ENCODE measurements around the gene PI4KA.
"Not testable (repeated sequence)": the region's sequence is repeated elsewhere in the genome, so short reads cannot be mapped to it uniquely, and the experiment has no call there.

The PI4KA gene

DNA sequence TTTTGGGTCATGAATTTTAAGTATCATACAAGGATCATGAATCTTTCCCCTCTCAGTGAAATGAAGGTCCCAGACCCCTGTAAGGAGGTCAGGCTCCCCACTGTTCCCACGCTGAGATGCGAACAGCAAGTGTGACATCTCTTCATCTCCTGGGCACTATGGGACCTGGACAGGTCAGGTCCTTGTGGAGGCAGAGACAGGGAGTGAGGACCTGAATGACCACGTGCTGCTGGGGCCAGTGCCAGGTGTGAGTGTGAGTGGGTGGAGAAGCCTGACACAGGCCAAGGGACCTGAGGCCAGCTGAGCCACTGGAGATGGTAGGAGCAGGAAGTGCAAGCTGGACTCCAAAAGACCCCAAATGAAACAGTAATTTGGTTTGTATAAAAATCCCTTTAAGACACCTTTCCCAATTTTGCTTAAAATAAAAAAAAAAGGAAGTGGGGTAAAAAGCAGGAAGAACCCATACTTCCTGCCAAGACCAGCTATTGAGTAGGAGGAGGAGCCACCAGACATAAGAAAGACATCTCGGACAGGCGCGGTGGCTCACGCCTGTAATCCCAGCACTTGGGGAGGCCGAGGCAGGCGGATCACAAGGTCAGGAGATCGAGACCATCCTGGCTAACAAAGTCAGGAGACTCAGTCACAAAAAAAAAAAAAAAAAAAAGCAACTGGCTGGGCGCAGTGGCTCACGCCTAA, 120.1 kb downstream of the PI4KA start:
- TF ChIP-seq, protein P1, sequence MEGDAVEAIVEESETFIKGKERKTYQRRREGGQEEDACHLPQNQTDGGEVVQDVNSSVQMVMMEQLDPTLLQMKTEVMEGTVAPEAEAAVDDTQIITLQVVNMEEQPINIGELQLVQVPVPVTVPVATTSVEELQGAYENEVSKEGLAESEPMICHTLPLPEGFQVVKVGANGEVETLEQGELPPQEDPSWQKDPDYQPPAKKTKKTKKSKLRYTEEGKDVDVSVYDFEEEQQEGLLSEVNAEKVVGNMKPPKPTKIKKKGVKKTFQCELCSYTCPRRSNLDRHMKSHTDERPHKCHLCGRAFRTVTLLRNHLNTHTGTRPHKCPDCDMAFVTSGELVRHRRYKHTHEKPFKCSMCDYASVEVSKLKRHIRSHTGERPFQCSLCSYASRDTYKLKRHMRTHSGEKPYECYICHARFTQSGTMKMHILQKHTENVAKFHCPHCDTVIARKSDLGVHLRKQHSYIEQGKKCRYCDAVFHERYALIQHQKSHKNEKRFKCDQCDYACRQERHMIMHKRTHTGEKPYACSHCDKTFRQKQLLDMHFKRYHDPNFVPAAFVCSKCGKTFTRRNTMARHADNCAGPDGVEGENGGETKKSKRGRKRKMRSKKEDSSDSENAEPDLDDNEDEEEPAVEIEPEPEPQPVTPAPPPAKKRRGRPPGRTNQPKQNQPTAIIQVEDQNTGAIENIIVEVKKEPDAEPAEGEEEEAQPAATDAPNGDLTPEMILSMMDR (IDR thresholded peaks at IDR 0.05; ENCODE audit: low read depth, low read length), result no peak
- no peak for DNase-seq (ENCODE audit: low read depth in 2 of 2)
- H3K4me3 ChIP-seq (replicated peaks in 1 of 2; ENCODE audit: low read depth in 2 of 2, low read length in 2 of 2), result no peak overlapping the region

DNA sequence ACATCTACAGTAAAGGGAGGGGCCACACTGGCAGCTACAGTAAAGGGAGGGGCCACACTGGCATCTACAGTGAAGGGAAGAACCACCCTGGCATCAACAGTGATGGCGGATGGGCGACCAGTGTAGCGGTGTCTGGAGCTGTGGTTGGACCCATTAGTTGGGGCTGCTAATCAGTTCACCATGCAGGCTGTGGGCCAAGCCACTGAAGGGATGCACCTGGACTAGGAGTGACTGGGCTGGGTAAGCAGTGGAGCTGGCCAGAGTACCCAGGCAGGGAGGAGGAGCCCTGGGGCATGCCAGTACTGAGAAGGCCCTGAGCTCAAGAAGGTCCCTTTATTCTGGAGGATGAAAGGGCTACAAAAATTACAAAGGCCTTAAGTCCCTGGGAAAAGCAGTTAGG, 121.7 kb downstream of the PI4KA start:
- H3K4me3 ChIP-seq (replicated peaks in 1 of 2; ENCODE audit: low read depth in 2 of 2, low read length in 2 of 2); DNase-seq (ENCODE audit: low read depth in 2 of 2): not testable (repeated sequence)

DNA sequence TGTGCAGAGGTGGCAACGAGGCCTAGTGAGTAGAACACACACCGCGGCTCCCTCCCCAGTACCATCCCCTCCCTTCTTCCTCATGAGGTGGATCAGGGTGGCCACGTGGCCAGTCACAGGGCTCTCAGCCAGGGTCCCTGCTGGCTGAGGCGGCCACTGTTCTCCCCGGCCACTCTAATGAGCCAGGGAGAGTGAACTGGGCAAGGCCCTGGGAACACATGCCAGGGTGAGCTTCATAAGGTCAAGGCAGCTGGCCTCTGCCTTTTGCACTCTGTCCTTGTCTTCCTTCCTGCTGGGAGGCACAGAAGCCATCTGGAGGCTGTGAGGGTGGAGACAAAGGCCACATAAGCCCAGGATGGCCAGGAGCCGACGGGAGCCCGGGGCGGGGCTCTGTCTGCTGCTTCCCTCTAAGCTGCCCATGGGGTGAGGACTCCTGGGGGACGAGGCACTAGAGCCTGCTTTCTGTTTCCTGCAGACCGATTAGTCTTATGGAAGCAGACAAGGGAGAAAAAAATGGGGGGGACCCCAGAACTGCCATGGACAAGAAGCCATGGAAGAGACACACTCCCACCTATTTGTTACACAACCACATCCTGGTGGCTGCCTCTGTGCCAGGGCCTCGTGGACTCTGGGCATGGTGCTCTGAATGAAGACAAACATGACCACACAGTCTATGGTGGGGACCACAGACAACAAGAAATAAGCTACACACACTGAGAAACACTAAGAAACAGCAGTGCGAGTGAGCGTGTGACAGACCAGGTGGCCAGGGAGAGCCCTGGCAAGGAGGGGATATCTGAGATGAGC, 123.1 kb downstream of the PI4KA start:
- not testable (repeated sequence) for H3K4me3 ChIP-seq (replicated peaks in 1 of 2; ENCODE audit: low read depth in 2 of 2, low read length in 2 of 2); DNase-seq (ENCODE audit: low read depth in 2 of 2)

DNA sequence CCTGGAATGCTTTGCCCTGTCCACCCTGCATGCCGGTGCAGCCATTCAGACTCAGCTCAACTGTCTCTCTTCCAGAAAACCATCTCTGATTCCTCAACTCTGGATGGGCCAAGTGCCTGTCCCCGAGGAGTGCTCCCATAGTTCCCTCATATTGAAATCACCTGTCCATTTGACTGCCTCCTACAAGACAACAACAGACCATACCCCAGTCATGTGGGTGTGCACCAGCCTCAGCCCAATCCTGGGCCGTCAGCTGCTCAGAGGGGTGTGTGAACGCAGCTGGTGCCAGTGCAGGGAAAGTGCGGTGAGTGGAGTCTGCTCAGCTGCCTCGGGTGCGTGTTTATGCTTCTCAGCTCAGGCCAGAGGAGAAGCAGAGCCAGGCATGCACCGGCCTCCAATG, 126.2 kb downstream of the PI4KA start:
- not testable (repeated sequence) for DNase-seq (ENCODE audit: low read depth in 2 of 2); H3K4me3 ChIP-seq (replicated peaks in 1 of 2; ENCODE audit: low read depth in 2 of 2, low read length in 2 of 2)

DNA sequence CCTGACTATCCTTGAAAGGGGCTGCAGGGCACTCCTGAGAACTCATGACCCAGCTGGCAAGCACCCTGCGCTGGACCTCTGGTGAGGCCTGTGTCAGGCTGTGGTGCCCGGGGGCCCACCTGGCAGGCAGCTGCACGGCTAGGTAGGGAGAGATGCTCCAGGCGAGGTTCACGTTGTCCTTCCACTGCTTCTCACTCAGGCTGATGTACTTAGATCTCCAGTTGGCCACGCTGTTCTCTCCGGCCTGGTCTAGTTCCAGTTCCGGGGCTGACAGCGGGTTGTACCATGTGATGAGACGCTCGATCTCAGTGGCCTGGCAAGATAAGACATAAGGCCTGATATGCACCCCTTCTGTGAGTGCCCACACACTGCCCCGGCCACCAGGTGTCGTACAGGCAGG, 129.4 kb downstream of the PI4KA start:
- TF ChIP-seq, protein P1 (IDR thresholded peaks at IDR 0.05; ENCODE audit: low read depth, low read length), result no peak
- DNase-seq (ENCODE audit: low read depth in 2 of 2), result no peak
- no peak overlapping the region for H3K4me3 ChIP-seq (replicated peaks in 1 of 2; ENCODE audit: low read depth in 2 of 2, low read length in 2 of 2)

DNA sequence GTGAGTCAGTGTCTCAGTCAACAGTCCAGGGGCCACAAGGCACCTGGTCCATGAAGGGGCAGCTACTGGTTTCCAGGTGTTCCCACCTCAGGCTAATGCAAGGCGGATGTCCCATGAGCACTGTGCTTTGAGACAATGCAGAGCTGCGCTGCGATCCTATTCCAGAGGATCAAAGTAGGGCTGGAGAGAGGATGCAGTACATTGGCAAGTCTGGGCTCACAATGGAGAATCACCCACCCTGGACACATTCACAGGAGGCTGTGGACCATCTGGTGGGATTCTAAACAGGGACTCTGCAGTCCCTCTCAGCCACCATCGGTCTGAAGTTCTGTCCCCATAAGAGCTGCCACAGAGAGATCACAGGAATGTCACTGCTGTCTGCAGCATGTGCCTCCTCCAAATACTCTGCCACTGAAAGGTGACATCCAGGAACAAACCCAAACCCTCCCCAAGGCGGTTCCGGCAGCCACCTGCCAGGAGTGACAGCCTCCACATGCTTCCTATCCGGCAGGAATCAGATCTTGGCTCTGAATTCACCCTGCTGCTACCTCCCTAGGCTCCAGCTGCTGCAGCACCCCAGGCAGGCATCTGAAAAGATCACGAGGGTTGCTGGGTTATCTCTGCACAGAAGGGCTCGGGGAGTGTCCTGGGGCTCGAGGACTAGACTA, 130.0 kb downstream of the PI4KA start:
- no peak overlapping the region for H3K4me3 ChIP-seq (replicated peaks in 1 of 2; ENCODE audit: low read depth in 2 of 2, low read length in 2 of 2)
- TF ChIP-seq, protein P1 (IDR thresholded peaks at IDR 0.05; ENCODE audit: low read depth, low read length), result no peak
- DNase-seq (ENCODE audit: low read depth in 2 of 2), result no peak

DNA sequence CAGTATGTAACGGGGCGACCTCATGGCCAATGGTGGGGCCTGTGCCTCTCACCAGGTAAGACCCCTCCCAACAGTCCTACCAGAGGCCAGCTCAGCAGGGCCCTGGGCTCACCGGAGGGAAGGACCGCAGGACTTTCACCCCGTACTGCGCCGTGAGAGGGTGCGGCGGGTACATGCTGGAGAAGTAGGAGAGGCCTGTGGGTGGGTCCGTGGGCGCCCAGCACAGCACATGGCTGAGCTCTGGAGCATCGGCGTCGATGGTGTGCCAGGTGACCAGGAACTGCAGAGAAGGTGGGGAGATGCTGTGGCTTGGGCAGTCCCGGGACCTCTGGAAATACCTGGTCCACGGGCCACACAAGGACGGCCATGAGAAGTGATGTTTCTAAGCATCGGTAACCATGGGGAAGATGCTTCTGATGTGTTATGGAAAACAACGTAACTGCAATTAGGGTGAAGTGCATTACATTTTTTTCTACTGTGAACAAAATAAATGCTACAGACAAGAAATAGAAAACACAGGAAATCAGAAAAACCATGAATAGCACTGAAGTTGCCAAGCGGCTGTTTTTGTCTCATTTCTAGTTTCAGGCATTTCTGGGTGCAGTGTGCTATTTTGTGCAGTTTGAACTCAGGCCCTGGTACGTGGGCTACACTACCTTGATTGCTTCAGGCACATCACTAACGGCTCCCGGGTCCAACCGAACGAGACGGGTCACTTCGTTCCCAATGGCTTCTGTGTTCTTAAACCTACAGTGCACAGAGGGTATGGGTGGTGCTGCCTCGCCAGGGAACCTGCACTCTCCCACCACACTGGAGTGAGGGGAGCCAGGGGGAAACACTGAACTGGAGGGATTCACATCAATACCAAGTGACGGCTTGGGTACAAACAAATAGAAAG, 131.2 kb downstream of the PI4KA start:
- no peak overlapping the region for H3K4me3 ChIP-seq (replicated peaks in 1 of 2; ENCODE audit: low read depth in 2 of 2, low read length in 2 of 2)
- DNase-seq (ENCODE audit: low read depth in 2 of 2), result no peak
- TF ChIP-seq, protein P1 (IDR thresholded peaks at IDR 0.05; ENCODE audit: low read depth, low read length), result no peak

All from cardiac fibroblast (primary cell).